Hematopoietic multipotent progenitor cell treated with erythropoietin and hydrocortisone succinate and interleukin-3 and kit ligand, for 15 days (in vitro differentiated cells): ENCODE measurements around the gene THRB.

Experiments used
- DNase-seq: peaks from one replicate; pipeline ENCODE4 v3.0.0-alpha.2; 2015; ENCODE audit warnings: low spot score

THRB gene

DNA sequence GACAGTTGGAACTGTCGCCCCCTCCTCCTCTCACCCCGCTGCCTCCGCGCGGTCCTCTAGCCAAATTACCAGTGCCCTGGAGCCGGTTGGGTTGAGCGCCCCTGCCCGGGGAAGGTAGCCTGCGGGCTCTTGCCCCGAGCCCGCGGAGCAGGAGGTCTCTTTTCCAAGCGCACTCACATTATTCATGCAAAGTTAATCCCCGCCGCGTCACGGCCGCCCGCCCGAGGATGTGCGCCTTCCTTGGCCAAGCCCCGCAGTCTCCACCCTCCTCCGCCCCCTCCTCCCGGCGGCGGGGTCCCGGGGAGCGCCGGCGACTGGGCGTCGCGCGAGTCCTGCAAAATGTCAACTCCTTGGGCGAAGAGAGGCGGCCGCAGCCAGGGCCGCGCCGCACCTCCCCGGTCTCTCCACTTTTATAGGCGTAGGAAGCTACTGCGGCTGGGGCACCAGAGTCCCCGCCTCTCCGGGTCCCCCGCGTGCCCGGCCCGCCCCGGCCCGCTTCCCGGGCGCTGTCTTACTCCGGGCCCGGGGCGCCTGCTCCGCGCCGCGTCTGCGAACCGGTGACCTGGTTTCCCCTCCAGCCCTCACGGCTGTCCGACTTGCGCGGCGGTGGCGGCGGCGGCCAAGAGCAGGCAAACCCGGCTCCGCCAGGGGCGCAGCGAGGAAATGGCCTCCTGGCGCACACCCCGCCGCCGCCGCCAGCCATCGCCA lies at the start of gene THRB:
Gene THRB (minus strand): TSS at position 233 of the 708 bp plus-strand sequence.
- peak; percentile 61 for DNase-seq

DNA sequence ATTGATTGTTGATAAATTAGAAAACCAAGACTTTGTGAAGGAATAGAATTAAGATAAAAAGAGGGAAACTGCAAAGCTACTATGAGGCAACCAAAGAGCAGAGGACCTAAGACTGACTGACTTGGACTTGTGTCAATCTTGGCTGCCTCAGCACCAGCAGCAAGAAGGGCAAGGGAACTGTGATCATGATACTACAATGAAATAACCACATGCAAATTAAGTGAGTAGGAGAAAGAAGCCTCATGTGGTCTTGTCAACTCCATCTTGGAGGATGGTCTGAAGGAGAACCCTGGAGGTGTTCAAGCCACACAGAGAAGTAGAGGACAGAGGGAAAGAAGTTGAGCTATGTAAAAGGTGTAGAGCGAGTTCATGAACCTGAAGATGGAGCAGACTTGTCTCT lies 47.3 kb upstream of the THRB start:
- DNase-seq = no peak

DNA sequence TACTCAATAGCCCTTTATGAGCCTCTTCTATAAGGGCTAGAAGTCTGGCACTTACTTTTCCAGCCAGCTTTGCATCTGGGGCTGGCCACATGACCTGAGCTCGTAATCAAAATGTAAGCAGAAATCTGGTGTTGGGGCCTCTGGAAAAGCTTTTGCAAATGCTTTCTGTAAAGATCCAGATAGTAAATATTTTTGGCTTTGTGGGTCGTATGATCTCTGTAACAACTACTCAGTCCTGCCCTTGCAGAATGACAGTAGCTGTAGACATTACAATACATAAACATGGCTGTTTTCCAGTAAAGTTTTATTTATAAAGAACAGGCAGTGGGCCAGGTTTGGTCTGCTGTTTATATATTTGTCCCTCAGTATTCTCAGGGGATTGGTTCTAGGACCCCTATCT lies 46.2 kb upstream of the THRB start:
- no peak for DNase-seq

DNA sequence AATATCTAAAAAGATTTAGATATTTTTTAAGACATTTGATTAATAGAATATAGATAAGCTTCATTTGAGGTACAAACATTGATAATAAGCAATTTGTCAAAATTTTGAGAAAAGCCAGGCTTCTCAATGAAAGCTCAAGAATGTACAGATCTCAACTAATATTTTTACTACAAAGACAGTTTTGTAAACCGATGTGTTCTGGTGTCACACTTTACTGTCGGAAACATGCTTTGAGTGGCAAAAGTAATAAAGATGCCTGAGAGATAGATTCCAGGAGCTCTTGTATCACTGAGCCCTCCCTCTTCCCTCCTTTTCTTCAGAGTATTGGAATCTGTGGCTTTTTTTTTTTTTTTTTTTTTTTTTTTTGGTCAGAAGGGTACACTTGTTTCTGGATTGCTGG lies 45.0 kb upstream of the THRB start:
- DNase-seq = no peak

DNA sequence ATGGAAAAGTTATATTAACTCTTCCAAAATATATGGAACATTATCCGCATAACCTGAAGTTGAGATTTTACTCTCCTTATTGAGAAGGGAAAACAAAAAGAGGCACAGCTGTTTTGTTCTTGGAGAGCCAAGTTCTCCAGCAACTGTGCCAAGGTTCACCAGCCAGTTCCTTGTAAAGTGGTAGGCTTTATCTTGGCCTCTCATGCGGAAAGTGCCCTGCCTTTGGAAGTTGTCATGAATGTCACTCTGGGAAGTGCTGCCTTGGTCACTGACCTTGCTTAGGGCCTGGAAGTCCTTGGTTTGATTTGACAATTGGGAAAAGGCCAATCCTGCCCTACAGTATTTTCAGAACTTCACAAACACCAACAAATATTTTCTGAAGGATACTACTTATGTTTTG lies 44.2 kb upstream of the THRB start:
- no peak for DNase-seq

DNA sequence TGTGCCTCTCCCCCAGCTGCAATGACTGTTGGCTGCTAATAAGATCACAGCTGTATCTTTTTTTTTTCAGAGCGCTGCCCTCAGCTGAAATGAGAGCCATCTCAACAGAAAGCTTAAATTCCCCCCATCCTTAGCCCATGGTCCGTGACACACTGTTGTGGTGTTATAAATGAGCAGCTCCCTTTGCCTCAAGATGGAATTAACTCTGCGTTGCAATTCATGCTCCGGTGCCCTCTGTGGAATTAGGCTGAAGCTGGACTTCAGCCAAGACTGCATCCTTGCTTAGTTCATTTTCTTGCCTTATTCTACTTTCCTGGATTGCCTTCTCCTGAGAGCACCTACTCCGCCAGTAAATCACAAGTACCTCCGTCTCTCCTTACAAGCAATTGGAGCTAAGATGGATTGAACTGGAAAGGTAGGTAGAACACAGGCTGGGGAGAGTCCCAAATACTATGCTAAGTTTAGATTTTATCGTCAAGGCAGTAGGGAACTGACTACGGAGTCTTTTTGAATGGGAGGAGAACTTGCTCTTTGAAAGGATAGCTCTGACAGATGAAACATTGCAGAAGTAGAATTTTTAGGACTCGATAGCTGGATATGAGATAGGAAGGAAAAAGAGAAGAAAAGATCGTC lies 39.0 kb upstream of the THRB start:
- no peak for DNase-seq

DNA sequence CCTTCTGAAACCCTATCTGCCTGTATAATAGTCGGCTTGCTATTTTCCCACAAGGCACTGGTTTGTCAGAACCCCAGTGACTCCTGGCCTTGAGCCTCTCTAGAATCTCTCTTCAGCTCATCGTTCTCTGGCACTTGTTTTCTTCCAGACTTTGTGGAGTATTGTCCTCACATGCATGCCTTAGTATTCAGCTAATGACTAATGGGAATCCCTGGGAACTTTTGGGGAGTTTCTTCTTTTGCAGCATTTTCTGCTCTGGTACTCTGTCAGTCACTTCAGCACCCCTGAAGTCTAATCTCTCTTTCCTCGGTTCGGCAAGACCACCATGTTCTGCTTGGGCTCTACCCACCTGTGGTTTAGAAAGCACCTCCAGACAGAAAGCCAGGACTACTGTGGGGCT lies 35.8 kb upstream of the THRB start:
- no peak for DNase-seq

DNA sequence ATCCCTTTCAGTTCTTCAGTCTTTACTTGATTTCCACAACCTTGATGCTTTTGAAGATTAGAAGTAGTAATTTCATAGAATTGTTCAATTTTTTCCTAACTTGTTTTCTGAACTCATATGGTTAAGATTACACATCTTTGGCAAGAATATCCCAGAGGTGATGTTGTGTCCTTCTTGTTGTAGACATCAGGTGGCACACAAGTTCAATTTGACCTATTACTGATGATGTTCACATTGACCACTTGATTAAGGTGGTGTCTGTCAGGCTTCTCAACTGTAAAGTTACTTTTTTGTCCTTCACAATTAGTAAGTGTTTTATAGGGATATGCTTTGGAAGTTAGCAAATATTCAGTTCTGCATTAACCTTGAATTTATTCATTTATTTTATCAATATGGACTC lies 34.6 kb upstream of the THRB start:
- no peak for DNase-seq

DNA sequence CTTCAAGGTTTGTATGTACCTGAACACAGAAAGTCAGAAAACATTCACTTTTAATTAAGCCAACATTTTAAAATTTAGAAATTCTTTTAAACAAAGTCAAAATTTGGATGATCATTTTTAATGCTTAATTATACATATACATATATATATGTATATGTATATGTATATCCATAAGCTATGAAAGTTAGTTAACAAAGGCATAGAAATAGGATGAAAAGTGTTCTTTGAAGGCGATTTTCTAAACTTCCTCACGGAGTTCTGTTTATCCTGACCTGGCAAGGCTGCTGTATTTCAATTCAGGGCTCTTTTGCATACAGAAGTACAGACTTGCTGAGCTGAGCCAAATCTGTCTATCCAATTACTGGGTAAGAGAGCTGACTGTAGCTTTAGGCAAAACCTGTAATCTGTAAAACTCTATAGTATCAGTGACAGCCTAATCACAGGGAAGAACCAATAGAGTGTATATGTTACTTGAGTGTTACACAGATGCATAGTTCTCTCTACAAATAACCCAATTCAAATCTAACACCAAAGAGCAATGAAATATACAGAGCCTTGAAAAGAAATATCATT lies 32.1 kb upstream of the THRB start:
- no peak for DNase-seq

DNA sequence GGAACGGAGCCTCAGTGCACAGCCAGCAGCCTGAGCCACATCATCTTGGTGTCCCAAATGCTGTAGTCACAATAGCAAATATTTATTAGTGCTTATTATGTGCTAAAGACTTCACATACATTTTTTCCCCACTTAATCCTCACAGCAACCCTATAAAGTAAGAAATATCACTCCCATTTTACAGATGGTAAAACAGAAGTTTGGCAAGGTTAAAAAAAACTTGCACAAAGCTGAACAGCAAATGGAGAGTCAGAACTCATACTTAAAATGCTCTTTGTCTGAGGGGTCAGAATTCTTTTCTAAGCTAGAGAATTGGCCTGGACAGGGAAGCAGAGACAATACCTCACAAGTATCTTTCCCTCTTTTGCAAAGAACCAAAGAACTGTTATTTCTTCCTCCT lies 30.9 kb upstream of the THRB start:
- DNase-seq = no peak

DNA sequence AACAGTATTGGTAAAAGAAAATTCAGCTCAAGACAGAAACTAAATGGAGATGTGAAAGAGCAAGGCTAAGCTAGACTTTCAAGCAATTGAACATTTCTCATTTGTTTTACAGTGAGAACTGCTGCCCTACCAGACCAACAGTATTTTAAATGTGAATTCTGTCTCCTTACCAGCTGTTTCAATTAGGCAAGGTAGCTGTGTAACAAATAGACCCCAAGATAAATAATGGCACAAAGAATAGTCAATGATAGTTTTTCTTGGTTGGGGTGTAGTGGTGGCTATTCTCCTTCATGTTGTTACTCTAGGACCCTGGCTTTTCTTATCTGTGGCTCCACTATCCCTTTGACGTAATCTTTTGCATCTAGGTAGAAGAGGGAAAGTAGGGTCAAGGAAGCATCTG lies 30.4 kb upstream of the THRB start:
- no peak for DNase-seq

DNA sequence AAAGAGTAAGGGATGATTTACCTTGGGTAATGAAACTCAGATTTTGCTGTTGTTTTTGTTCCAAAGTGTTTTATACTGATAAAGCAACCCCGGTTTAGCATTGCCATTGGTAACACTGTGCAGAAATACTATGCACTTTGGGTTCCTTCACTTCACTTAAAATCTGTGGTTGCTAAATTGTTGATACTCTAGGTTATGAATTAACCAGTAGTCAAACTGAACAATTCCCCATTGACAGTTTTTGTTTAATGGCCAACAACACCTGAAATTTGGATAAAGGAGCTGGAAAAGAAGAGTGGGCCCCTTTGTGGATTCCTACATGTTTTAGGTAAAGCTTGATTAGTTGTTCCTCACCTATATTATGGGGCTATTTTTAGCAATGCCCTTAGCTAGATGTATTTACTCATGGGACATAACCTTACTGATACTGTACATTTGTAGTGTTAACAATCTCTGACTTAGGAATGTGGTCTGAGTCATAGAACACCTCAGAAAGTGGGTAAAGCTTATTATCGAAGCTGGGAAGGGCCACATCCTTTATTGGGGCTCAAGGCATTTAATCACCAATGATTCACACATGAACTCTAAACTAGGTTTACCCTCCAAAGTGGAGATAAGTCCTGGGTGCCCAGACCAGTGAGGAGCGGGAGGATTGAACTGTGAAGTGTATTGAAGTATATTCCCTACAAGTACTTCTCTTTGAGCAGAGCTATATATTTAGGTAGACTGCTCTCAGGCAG lies 29.5 kb upstream of the THRB start:
- DNase-seq = no peak

DNA sequence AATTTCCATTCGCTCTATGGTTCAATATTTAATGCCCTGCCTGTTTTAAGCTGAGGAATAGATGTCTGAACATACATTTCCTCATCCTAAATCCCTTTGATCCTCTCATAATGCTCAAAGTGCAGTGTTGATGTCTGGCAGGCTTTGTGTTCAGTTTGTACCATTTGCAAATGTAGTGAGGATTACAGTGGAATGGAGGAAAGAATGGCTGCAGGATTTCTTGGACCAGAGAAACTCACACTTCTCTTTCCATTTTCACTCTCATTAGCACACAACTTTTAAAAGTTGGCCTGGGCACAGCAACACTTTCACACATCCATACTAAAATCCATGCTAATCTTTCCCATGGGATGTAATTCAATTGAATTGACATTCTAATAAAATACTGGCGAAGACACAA lies 28.6 kb upstream of the THRB start:
- no peak for DNase-seq

DNA sequence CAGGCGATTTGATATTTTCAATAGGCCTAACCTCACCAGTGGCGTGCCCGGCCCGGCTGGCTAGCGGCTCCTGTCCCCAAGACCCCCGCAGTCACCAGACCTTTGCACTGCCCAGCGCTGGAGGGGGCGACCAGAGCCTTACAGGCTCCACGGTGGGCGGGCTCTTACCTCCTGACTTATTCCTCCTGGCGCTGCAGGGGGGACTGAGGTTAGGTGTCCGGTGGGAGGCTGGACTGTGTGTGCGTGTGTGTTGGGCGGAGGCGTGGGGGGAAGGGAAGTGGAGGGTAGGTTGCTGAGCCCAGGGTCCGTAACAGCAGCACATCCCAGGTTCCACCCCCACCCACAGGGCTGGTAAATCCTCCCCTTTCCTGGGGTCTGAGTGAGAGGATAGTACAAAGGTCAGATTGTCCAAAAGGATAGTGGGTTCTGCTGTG lies 27.5 kb upstream of the THRB start:
- no peak for DNase-seq

DNA sequence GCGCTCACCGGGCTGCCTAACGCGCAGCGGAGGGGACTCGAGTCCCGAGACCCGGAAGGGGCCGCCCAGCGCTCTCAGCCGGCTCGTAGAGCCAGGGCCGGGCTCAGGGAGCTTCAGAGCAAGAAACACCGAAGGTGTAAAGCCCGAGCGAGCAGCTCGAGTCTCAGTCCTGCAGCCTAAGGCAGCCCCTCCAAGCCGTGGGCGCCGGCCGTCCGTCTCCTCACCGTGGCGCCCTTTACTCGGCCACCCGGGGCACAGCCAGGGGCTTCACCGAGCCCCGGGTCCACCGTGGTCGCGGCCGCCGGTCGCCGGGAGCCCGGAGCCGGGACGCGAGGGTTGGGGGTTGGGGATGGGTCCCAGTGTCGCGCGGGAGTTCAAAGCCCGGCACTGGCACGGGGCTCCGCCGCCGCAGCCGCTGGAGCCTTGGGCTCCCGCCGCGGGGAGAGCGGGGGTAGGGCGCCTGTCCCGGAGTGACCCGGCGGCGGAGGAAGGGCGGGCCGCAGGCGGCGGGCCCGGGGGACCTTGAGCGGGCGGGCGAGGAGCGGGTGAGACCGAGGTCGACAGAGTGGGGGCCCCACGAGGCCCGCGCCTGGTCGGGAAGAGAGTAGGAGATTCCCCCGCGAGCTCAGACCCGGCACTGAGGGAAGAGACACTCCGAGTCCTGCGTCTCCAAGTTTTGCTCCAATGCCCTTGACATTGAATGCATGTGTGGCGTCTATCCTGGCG lies 26.9 kb upstream of the THRB start:
- peak; percentile 39 for DNase-seq

DNA sequence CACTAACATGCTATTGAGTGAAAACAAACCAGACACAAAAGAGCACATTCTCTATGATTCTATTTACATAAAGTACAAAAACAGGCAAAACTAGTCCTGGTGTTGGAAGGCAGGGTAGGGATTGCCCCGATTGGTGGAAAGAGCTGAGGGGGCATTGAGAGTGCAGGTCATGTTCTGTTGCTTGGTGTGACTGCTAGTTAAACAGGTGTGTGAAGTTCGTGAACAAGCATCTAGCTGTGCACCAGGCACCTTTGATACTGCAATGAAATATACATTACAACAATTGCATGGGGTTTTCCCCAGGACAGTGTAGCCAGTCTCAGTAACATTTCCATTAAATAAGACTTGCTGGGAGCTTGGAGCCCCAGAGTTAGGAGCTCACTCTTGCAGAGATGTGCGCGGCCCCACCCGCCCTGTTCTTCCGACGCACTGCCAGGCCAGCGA lies 26.3 kb upstream of the THRB start:
- DNase-seq = no peak

DNA sequence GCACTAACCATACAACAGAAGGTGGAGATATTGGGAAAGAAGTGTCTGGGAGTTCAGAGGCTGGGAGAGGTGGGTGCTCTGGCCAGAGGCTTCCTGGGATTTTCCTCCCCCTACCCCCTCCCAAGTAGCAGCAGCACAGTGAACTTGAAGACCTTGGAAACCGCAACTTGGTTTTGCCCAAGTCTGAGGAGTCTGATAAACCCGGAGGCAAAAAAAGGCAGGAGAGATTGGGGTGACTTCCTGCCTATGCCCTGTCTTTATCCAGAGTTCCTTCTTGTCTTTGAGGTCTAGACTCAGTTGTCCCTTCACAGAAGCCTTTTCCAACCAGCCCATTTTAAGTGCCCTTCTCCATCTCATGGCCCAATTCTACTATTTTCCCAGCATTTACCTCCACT lies 25.4 kb upstream of the THRB start:
- no peak for DNase-seq

DNA sequence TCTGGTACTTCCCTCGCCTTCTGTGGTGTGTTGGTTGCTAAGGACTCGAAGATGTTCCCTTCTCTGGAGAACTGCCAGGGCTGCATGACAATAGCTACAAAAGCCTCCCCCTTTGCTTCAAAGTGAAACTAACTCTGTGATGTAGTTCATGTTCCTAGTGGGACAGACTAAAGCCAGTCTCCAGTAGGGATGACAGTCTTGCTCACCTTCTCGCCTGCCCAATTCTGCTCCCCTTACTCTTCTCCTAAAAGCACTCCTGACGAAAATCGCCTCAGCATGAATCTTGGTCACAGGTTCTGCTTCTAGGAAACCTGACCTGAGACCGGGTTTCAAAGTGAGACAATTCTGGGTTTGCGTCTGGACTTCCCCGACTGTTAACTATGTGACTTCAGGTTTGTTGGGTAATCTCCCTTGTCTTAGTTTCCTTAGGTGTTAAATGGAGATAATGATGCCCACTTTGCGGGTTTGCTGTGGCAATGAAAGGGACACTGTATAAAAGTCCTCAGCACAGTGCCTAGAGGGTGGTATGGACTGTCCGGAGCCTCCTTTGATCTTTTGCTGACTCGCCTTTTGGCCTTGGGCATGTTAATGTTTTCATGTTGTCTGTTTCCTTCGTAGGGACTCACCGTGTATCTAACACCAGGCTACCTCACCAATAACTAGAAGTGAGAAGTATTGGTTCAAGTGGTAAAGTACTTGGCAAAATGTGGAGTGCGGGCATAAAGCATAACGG lies 24.9 kb upstream of the THRB start:
- peak; percentile 7 for DNase-seq

DNA sequence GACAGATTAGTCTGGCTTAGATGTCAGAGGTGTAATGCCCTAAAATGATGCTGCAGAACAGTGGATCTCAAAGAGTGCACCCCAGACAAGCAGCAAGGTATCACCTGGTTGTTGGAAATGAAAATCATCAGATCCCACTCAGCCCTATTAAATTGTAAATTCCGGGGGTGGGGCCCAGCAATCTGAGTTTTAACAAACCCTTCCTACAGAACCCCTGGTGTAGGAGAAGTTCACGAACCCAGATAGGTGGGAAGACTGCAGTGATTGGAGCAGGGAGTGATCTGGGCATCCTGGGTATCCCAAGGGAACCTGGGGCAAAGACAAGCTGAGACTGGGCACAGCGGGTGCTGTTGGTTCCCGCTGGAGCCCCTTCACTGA lies 24.3 kb upstream of the THRB start:
- DNase-seq = no peak

DNA sequence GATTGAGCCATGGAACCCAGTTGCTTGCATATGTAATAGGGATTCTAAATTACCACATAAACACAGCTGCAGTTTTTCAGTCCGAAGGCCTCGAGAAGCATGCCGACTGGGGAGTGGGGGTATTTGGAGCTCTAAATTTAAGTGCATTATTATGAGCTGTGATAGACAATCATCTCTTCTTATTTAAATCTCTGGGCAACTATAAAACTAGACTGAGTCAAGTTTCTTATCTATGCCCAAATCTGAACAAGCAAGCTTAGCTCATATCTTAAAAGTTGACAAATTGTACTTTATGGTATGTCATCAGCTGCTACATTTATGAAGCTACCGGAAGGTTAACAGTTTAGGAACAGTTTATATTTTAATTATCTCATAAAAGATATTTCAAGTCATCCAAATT lies 19.5 kb upstream of the THRB start:
- no peak for DNase-seq

DNA sequence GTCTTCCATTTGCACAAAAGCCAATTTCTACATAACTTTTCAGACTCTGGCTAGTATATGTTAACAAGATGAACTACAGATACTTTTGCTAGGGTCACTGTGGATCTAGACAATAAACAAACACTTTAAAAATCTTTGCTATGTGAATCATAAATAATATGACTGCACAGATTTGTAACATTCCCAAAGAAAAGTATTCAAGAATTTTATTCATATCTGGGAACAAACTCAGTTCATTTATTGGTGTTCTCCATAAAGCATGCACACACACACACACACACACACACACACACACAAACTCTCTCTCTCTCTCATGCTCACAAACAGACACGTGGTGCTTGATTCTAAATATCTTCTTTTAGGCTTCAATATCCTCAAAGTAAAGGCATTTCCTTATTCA lies 18.8 kb upstream of the THRB start:
- DNase-seq = no peak
